IMR-90 (cell line): Measurements from ENCODE around the gene TMEM19. TPM values are rescaled to one million over a fixed set of nuclear protein-coding genes. Genes with fewer than 3 reads are reported as not detected.

Experiments used
- ATAC-seq: fragments of 200-7000 bp; cut with Tn5 transposase; 2 replicates; pipeline ENCODE4 v1.9.1; 2020; ENCODE audit warnings: low read depth, mild to moderate bottlenecking, moderate library complexity
- BruUV-seq: library from RNA; stranded (reverse); fragments of 400-500 nt; replicated peaks from 2 replicates; lab custom pipeline; 2021; lab: Mats Ljungman, UMichigan
- CTCF ChIA-PET: fragments of 300-600 bp; formaldehyde crosslinking; extraction: SDS; loops from one replicate; lab custom pipeline; 2021; ENCODE audit warnings: antibody characterized with exemption; lab: Yijun Ruan, JAX
- POLR2A ChIA-PET: fragments of 300-600 bp; sonication (Branson Sonifier 250); formaldehyde crosslinking; loops from one replicate; lab custom pipeline; 2022; ENCODE audit warnings: antibody characterized with exemption; ENCODE audit not compliant: unreplicated experiment; lab: Charles Lee
- DNase-seq: peaks from one replicate; pipeline ENCODE4 v3.0.0; 2013
- H2AFZ ChIP-seq: replicated peaks from 2 replicates; pipeline ENCODE3; 2013; ENCODE audit warnings: low read length, mild to moderate bottlenecking; ENCODE audit not compliant: poor library complexity
- H2AK5ac ChIP-seq: 2 replicates; pipeline ENCODE4 v1.6.1; 2013; ENCODE audit warnings: low read depth, low read length, inconsistent platforms
- H2AK9ac ChIP-seq: replicated peaks from 2 replicates; pipeline ENCODE3; 2013; ENCODE audit warnings: mild to moderate bottlenecking, low read depth, low read length, moderate library complexity; ENCODE audit not compliant: poor library complexity
- H2BK120ac ChIP-seq: 2 replicates; pipeline ENCODE4 v1.6.1; 2013; ENCODE audit warnings: low read depth, low read length, inconsistent platforms
- H2BK15ac ChIP-seq: 3 replicates; pipeline ENCODE4 v1.6.1; 2013; ENCODE audit warnings: low read depth, low read length, inconsistent platforms
- H2BK20ac ChIP-seq: 2 replicates; pipeline ENCODE4 v1.6.1; 2013; ENCODE audit warnings: low read depth, mild to moderate bottlenecking, inconsistent platforms, low read length, moderate library complexity
- H2BK5ac ChIP-seq: 2 replicates; pipeline ENCODE4 v1.6.1; 2013; ENCODE audit warnings: mild to moderate bottlenecking, low read depth, low read length, inconsistent platforms; ENCODE audit not compliant: poor library complexity, severe bottlenecking
- H3K14ac ChIP-seq: replicated peaks from 2 replicates; pipeline ENCODE4 v1.6.1; 2013; ENCODE audit warnings: low read depth, low read length, inconsistent platforms
- H3K18ac ChIP-seq: 2 replicates; pipeline ENCODE4 v1.6.1; 2013; ENCODE audit warnings: low read depth, low read length, control low read depth
- H3K23ac ChIP-seq: 2 replicates; pipeline ENCODE4 v1.6.1; 2013; ENCODE audit warnings: low read depth, low read length, inconsistent platforms
- H3K27ac ChIP-seq: 2 replicates; pipeline ENCODE4 v1.5.1; 2013; ENCODE audit warnings: mild to moderate bottlenecking, control low read depth, low read length; ENCODE audit not compliant: insufficient read depth
- H3K27me3 ChIP-seq: 2 replicates; pipeline ENCODE4 v1.6.1; 2013; ENCODE audit warnings: low read length; ENCODE audit not compliant: control insufficient read depth, insufficient read depth
- H3K36me3 ChIP-seq: 2 replicates; pipeline ENCODE4 v1.6.1; 2013; ENCODE audit warnings: low read length, mixed read lengths; ENCODE audit not compliant: control insufficient read depth, insufficient read depth
- H3K4ac ChIP-seq: 2 replicates; pipeline ENCODE4 v1.6.1; 2013; ENCODE audit warnings: low read depth, low read length, inconsistent platforms
- H3K4me1 ChIP-seq: 2 replicates; pipeline ENCODE4 v1.6.1; 2013; ENCODE audit warnings: low read length, mixed read lengths; ENCODE audit not compliant: control insufficient read depth, insufficient read depth
- H3K4me2 ChIP-seq: 2 replicates; pipeline ENCODE4 v1.6.1; 2013; ENCODE audit warnings: low read depth, mild to moderate bottlenecking, control low read depth, low read length, moderate library complexity
- H3K4me3 ChIP-seq: 2 replicates; pipeline ENCODE4 v1.5.1; 2013; ENCODE audit warnings: low read depth, mild to moderate bottlenecking, control low read depth, low read length, moderate library complexity; ENCODE audit not compliant: insufficient read depth
- H3K56ac ChIP-seq: 2 replicates; pipeline ENCODE4 v1.6.1; 2013; ENCODE audit warnings: low read length, inconsistent platforms; ENCODE audit not compliant: insufficient read depth; ENCODE audit errors: extremely low read depth
- H3K79me1 ChIP-seq, 2 experiments: 2 replicates each; pipeline ENCODE4 v1.6.1; 2013; ENCODE audit warnings: low read length in 2 of 2, inconsistent platforms in 1 of 2, low read depth in 1 of 2
- H3K9ac ChIP-seq: 2 replicates; pipeline ENCODE4 v1.6.1; 2013; ENCODE audit warnings: low read depth, low read length, control low read depth
- H3K9me1 ChIP-seq: 2 replicates; pipeline ENCODE4 v1.6.1; 2013; ENCODE audit warnings: low read length, inconsistent platforms; ENCODE audit not compliant: insufficient read depth
- H3K9me3 ChIP-seq: 2 replicates; pipeline ENCODE4 v1.6.1; 2013; ENCODE audit warnings: low read length; ENCODE audit not compliant: control insufficient read depth, insufficient read depth
- H4K20me1 ChIP-seq: 2 replicates; pipeline ENCODE4 v1.6.1; 2013; ENCODE audit warnings: low read length, inconsistent platforms; ENCODE audit not compliant: insufficient read depth
- H4K5ac ChIP-seq: 2 replicates; pipeline ENCODE4 v1.6.1; 2013; ENCODE audit warnings: mild to moderate bottlenecking, low read depth, low read length, control low read depth
- H4K8ac ChIP-seq, 2 experiments: 2 replicates each; pipeline ENCODE4 v1.6.1; 2013; ENCODE audit warnings: low read depth in 2 of 2, low read length in 2 of 2, control low read depth in 1 of 2, inconsistent platforms in 1 of 2
- H4K91ac ChIP-seq: 2 replicates; pipeline ENCODE4 v1.6.1; 2013; ENCODE audit warnings: low read depth, low read length, inconsistent platforms; ENCODE audit not compliant: insufficient read depth
- CEBPB ChIP-seq: IDR thresholded peaks from 2 replicates; pipeline ENCODE4 v1.6.1; 2012; ENCODE audit warnings: low read depth, low read length, improper control_type of control experiment
- MAFK ChIP-seq: IDR thresholded peaks from 2 replicates; pipeline ENCODE4 v1.6.1; 2012; ENCODE audit warnings: low read depth, low read length, improper control_type of control experiment
- POLR2A ChIP-seq: IDR thresholded peaks from 2 replicates; pipeline ENCODE4 v1.6.1; 2012; ENCODE audit warnings: mild to moderate bottlenecking, low read depth, low read length
- RAD21 ChIP-seq: IDR thresholded peaks from 2 replicates; pipeline ENCODE4 v1.6.1; 2012; ENCODE audit warnings: low read length, improper control_type of control experiment
- SMC3 ChIP-seq: fragments of 150-350 bp; IDR thresholded peaks from 2 replicates; pipeline ENCODE4 v1.6.1; 2016; ENCODE audit warnings: low read depth, mild to moderate bottlenecking, antibody characterized with exemption, low read length, moderate library complexity
- WGBS, 2 experiments: methylation state at CpG; one replicate each; pipeline versions ENCODE4 v1.1.5 to v1.1.7; 2013; ENCODE audit warnings: missing lambda C conversion rate in 2 of 2; ENCODE audit not compliant: insufficient read length in 1 of 2; ENCODE audit errors: extremely low coverage in 2 of 2; 5-methylcytosine and 5-hydroxymethylcytosine counted together
- dilution Hi-C: fragments of 300-500 bp; cut with HindIII; formaldehyde crosslinking; loops from one replicate; pipeline ENCODE4 v1.14.3; 2018; ENCODE audit warnings: low sequenced_read_pairs; ENCODE audit not compliant: unreplicated experiment
- in situ Hi-C: fragments of 300-500 bp; cut with MboI; formaldehyde crosslinking; loops from 3 replicates; pipeline ENCODE4 v1.14.3; 2019; ENCODE audit warnings: low sequenced_read_pairs, inconsistent platforms, mixed read lengths
- intact Hi-C: fragments of 100-400 bp; cut with micrococcal nuclease; formaldehyde crosslinking; loops from 2 replicates; pipeline ENCODE4 v1.10.0; 2022
- polyA plus RNA-seq, 3 experiments: library from polyadenylated mRNA; depleted of rRNA; stranded (reverse); fragments of >200 nt; gene quantifications; 2 replicates each; pipeline ENCODE4 v1.2.3, GENCODE V29; 2012; ENCODE audit warnings: low replicate concordance in 1 of 3
- total RNA-seq: library from RNA; depleted of rRNA; stranded (reverse); fragments of >200 nt; gene quantifications from 2 replicates; pipeline ENCODE4 v1.2.3, GENCODE V29; 2012
- TF ChIP-seq, protein P1 (sequence below): conservative IDR thresholded peaks from 2 replicates; pipeline ENCODE4 v1.5.1; 2012; ENCODE audit warnings: mild to moderate bottlenecking, low read depth, low read length, improper control_type of control experiment
- TF ChIP-seq, protein P2 (sequence below): fragments of 150-350 bp; IDR thresholded peaks from 2 replicates; pipeline ENCODE4 v1.6.1; 2016; ENCODE audit warnings: low read depth, mild to moderate bottlenecking, low read length, moderate library complexity, borderline replicate concordance

TMEM19 gene
- total and polyA plus RNA-seq, 2 of the 4 experiments (the other 2 are of a cell fraction) = 8.9 to 28.7 TPM

DNA sequence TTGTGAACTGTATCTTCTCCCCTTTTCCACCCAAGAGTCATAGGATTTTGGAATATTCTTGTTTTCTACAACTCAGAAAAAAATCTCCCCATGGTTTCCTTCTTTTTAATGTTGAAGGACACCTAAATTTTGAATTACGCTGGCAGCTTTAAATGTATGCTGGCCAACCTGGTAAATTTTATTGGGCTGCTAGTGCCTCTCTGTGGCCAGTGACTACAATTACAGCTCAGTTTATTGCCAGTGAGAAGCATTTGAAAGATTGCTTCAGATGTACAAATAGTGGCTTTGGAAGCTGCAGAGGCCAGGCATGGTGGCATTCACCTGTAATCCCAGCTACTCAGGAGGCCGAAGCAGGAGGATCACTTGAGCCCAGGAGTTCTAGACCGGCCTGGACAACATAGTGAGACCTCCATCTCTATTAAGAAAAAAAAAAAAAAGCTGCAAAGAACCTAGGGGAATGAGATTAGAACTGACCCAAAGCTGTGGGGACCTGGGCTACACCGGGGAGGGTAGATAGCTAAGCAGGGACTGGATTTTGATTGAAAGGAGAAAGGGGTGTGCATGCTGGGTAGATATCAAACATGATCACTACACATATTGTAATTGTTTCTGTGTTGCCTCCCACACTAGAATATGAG, 61.2 kb downstream of the TMEM19 start:
- H3K9me1 ChIP-seq = no peaks in the 10 kb centered on the region
- dilution Hi-C loops = no loop called here
- H4K8ac ChIP-seq = no peak overlapping the region
- H2AFZ ChIP-seq = no peak overlapping the region
- H2BK120ac ChIP-seq = no peak overlapping the region
- H3K23ac ChIP-seq = no peak overlapping the region
- DNase-seq (peak; percentile 73), ATAC-seq (peak; percentile 97)
- peaks cover 24% of the 10 kb centered on the region for H3K27me3 ChIP-seq
- in situ Hi-C loops = loop anchor here (10.0 kb wide), 1 partner anchor 332 kb away; no protein-coding TSS in a partner anchor
- H4K20me1 ChIP-seq = no peaks in the 10 kb centered on the region
- ChIA-PET POLR2A (interaction anchor here (0.5 to 0.7 kb wide), 2 partner anchors 101 to 292 kb away, joined by 4 to 5 read pairs; no protein-coding TSS in a partner anchor), CTCF (interaction anchor here (0.6 to 2.3 kb wide), 15 partner anchors 8 to 1495 kb away, joined by 3 to 11 read pairs (median 4); partner anchors contain the start of genes RAB21, THAP2 and ZFC3H1)
- no peaks in the 10 kb centered on the region for H3K79me1 ChIP-seq
- BruUV-seq = no TSS peak
- no peak overlapping the region for H3K4ac ChIP-seq
- TF ChIP-seq MAFK (no peak), SMC3 (peak; percentile 72), POLR2A (no peak), RAD21 (peak; percentile 88), CEBPB (peak; percentile 61; the same call in 1 of the 2 replicates)
- TF ChIP-seq, protein P1, sequence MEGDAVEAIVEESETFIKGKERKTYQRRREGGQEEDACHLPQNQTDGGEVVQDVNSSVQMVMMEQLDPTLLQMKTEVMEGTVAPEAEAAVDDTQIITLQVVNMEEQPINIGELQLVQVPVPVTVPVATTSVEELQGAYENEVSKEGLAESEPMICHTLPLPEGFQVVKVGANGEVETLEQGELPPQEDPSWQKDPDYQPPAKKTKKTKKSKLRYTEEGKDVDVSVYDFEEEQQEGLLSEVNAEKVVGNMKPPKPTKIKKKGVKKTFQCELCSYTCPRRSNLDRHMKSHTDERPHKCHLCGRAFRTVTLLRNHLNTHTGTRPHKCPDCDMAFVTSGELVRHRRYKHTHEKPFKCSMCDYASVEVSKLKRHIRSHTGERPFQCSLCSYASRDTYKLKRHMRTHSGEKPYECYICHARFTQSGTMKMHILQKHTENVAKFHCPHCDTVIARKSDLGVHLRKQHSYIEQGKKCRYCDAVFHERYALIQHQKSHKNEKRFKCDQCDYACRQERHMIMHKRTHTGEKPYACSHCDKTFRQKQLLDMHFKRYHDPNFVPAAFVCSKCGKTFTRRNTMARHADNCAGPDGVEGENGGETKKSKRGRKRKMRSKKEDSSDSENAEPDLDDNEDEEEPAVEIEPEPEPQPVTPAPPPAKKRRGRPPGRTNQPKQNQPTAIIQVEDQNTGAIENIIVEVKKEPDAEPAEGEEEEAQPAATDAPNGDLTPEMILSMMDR = peak; percentile 88
- TF ChIP-seq, protein P2, sequence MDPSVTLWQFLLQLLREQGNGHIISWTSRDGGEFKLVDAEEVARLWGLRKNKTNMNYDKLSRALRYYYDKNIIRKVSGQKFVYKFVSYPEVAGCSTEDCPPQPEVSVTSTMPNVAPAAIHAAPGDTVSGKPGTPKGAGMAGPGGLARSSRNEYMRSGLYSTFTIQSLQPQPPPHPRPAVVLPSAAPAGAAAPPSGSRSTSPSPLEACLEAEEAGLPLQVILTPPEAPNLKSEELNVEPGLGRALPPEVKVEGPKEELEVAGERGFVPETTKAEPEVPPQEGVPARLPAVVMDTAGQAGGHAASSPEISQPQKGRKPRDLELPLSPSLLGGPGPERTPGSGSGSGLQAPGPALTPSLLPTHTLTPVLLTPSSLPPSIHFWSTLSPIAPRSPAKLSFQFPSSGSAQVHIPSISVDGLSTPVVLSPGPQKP = no peak
- no peak overlapping the region for H3K14ac ChIP-seq
- no peak overlapping the region for H3K4me2 ChIP-seq
- no peak overlapping the region for H2AK9ac ChIP-seq
- no peak overlapping the region for H3K4me3 ChIP-seq
- WGBS, 2 experiments = no CpG with 5 or more reads among the region's 4 CpGs
- H4K5ac ChIP-seq = no peak overlapping the region
- intact Hi-C loops = loop anchor here (1.0 to 10.0 kb wide), 4 partner anchors 85 to 332 kb away; partner anchors contain the start of genes THAP2 and ZFC3H1
- no peak overlapping the region for H2BK20ac ChIP-seq
- H3K27ac ChIP-seq = no peak overlapping the region
- H3K4me1 ChIP-seq = no peaks in the 10 kb centered on the region
- no peak overlapping the region for H3K18ac ChIP-seq
- no peak overlapping the region for H4K91ac ChIP-seq
- no peak overlapping the region for H3K9ac ChIP-seq
- no peaks in the 10 kb centered on the region for H3K36me3 ChIP-seq
- no peak overlapping the region for H3K56ac ChIP-seq
- no peak overlapping the region for H2AK5ac ChIP-seq
- H2BK15ac ChIP-seq = no peak overlapping the region
- H3K9me3 ChIP-seq = no peaks in the 10 kb centered on the region
- H2BK5ac ChIP-seq = no peak overlapping the region
